Bronchial epithelial cell (primary cell): ENCODE results near the gene AKR7A3. TPM values are rescaled to one million over a fixed set of nuclear protein-coding genes. Genes with fewer than 3 reads are reported as not detected.

ENCODE experiments used
- DNase-seq: peaks from one replicate; pipeline ENCODE4 v3.0.0-alpha.2; 2010; ENCODE audit warnings: low read depth
- FAIRE-seq: peaks from 2 replicates; lab custom pipeline; 2011; peaks lifted over from hg19 to GRCh38; lab: Jason Lieb, UNC
- H3K27me3 ChIP-seq: 2 replicates; pipeline ENCODE4 v1.5.1; 2011; ENCODE audit warnings: low read length; ENCODE audit not compliant: control insufficient read depth, insufficient read depth
- H3K36me3 ChIP-seq: 2 replicates; pipeline ENCODE4 v1.5.1; 2011; ENCODE audit warnings: low read length; ENCODE audit not compliant: control insufficient read depth, insufficient read depth
- H3K4me3 ChIP-seq: 2 replicates; pipeline ENCODE4 v1.5.1; 2011; ENCODE audit warnings: mild to moderate bottlenecking, low read depth, low read length, control low read depth
- total RNA-seq: library from RNA; depleted of rRNA; stranded (reverse); fragments of >200 nt; gene quantifications from 2 replicates; pipeline ENCODE4 v1.2.1, GENCODE V29; 2014
- TF ChIP-seq, protein P1 (sequence below): IDR thresholded peaks from 2 replicates; pipeline ENCODE4 v1.5.1; 2011; ENCODE audit warnings: mild to moderate bottlenecking, moderate library complexity, low read length, control low read depth, inconsistent platforms; ENCODE audit not compliant: insufficient read depth, severe bottlenecking

AKR7A3 gene
- total RNA-seq, 1 donor from 2014 or later, result 0.26 TPM

- FAIRE-seq (no peak), DNase-seq (no peak)
- no peak overlapping the region for H3K4me3 ChIP-seq
- H3K36me3 ChIP-seq, result peaks cover 9% of the 10 kb centered on the region
- TF ChIP-seq, protein P1, sequence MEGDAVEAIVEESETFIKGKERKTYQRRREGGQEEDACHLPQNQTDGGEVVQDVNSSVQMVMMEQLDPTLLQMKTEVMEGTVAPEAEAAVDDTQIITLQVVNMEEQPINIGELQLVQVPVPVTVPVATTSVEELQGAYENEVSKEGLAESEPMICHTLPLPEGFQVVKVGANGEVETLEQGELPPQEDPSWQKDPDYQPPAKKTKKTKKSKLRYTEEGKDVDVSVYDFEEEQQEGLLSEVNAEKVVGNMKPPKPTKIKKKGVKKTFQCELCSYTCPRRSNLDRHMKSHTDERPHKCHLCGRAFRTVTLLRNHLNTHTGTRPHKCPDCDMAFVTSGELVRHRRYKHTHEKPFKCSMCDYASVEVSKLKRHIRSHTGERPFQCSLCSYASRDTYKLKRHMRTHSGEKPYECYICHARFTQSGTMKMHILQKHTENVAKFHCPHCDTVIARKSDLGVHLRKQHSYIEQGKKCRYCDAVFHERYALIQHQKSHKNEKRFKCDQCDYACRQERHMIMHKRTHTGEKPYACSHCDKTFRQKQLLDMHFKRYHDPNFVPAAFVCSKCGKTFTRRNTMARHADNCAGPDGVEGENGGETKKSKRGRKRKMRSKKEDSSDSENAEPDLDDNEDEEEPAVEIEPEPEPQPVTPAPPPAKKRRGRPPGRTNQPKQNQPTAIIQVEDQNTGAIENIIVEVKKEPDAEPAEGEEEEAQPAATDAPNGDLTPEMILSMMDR, result no peak
- H3K27me3 ChIP-seq, result no peaks in the 10 kb centered on the region
Observed at GRCh38 chr1:19331262-19331878, 42.8 kb upstream of the AKR7A3 start.

DNA sequence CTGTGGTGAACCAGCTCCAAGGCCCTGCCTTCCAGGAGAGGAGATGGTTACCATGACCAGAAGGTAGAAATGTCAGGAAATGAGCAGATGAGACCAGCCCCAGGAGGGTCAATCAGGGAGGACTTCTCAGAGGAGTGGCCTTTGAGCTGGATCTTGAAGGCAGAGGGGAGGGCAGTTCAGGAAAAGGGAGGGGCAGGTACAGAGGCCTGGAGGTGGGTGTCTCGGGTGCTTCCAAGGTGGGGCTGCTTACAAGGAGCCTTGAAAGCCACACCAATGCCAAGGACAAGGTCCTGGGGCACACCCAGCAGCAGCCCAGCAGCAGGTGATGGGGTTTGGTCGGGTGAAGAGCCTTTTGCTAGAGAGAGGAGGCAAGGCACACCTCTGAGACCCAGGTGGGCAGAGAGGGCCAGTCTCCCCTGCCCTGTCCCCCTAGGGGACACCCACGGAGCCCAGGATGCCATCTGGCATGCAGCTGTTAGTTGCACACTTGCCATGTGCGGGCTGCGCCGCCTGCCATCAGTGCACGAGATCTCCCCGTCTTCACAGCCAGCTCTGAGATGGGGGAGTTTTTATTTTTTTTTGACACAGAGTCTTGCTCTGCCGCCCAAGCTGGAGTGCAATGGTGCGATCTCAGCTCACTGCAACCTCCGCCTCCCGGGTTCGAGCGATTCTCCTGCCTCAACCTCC lies 42.0 kb upstream of the AKR7A3 start:
- H3K27me3 ChIP-seq, result no peaks in the 10 kb centered on the region
- TF ChIP-seq, protein P1, result no peak
- no peak for FAIRE-seq

DNA sequence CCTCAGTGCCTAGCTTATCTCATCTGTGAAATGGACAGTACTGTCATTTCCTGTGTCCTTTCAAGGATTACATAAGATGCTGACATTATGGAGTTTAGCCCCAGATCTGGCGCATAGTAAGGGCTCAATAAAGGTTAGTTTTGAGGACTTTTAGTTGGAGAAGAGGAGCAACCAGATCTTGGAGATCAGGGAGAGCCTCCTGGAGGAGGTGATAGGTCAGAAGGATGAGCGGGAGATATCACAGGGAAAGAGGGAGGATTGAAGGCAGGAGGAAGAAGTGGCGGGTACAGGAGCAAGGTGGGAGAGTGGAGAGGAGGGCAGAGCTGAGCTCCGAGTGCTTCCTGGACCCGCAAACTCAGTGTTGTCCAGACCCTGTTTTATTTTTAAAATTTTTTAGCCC lies 41.0 kb upstream of the AKR7A3 start:
- FAIRE-seq, result no peak
- Histone ChIP-seq H3K36me3 (peaks cover 22% of the 10 kb centered on the region), H3K27me3 (no peaks in the 10 kb centered on the region), H3K4me3 (no peak overlapping the region)
- DNase-seq, result no peak
- TF ChIP-seq, protein P1, result no peak

More for the DNA sequence above, 42.0 kb upstream of the AKR7A3 start:
- H3K4me3 ChIP-seq, result no peak overlapping the region
- peaks cover 16% of the 10 kb centered on the region for H3K36me3 ChIP-seq
- no peak for DNase-seq

GRCh38 chr1:19329188-19329587 lies 40.6 kb upstream of the AKR7A3 start:
- Histone ChIP-seq H3K36me3 (peaks cover 25% of the 10 kb centered on the region), H3K4me3 (no peak overlapping the region), H3K27me3 (no peaks in the 10 kb centered on the region)
- no peak for DNase-seq
- TF ChIP-seq, protein P1, result no peak
- no peak for FAIRE-seq

GRCh38 chr1:19328486-19328885 lies 39.9 kb upstream of the AKR7A3 start:
- FAIRE-seq, result no peak
- TF ChIP-seq, protein P1, result no peak
- H3K27me3 ChIP-seq, result no peaks in the 10 kb centered on the region
- no peak overlapping the region for H3K4me3 ChIP-seq
- H3K36me3 ChIP-seq, result peaks cover 27% of the 10 kb centered on the region
- DNase-seq, result no peak
